OCI-LY7 (cell line): ENCODE measurements around the gene FHOD3.

Experiments
- CTCF ChIP-seq: fragments of 200-600 bp; sonication (generic); conservative IDR thresholded peaks from 2 replicates; pipeline ENCODE4 v1.5.1; 2014; ENCODE audit warnings: mild to moderate bottlenecking, antibody characterized with exemption, low read length, moderate library complexity, mixed read lengths
- EZH2phosphoT487 ChIP-seq: fragments of 200-600 bp; sonication (generic); IDR thresholded peaks from 2 replicates; pipeline ENCODE4 v1.6.1; 2018; ENCODE audit warnings: low read depth, borderline replicate concordance, mild to moderate bottlenecking, mixed run types, antibody characterized with exemption, low read length, moderate library complexity, mixed read lengths

GRCh38 chr18:36649205-36649604 is 351.7 kb downstream of the FHOD3 start:
- TF ChIP-seq CTCF = no peak
- no peak for TF ChIP-seq EZH2phosphoT487
